ENCODE results near the gene TSPAN5.
A peak's percentile ranks its signal among the peaks of the same experiment; 100 is the strongest.
"Not testable (repeated sequence)": the region's sequence is repeated elsewhere in the genome, so short reads cannot be mapped to it uniquely, and the experiment has no call there.

TSPAN5 gene

DNA sequence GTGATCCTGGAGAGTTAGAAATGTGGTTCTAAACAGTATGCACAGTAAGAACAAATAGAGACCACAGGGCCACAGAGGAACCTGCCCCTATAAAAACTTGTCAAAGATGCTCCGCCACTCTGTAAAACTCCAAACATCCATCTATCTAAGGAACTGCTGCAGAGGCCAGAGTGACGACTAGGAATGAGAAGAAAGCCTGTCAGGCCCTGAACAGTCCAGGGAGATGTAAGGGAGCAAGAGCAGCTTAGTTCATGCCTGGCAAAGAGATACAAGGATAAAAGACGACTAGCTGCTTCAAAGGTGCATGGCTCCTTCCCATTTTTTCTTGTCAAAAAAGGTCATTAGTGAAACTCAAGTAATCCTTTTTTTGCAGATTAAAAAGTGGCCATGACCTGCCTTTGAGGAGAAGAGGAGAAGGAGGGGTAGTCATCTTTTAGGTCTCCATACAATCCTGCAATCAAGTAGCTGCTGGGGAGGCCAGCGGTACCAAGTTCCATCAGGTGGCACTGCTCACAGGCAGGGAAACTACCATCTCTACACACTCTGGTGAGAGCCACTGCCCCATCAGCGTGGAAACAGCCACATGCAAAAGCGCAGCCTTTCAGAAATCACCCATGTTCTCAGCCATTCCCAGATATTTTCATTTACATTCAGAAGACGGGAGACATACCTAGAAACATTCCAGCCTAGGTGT lies 162.1 kb downstream of the TSPAN5 start:
- no peak for DNase-seq (ENCODE audit: low read depth in 2 of 2)

GRCh38 chr4:98493296-98493695 lies 165.1 kb downstream of the TSPAN5 start:
- no peak for DNase-seq (ENCODE audit: low read depth in 2 of 2)

- peak; percentile 63 to 65 for DNase-seq (ENCODE audit: low read depth in 2 of 2)
Observed at GRCh38 chr4:98491899-98492559, 166.4 kb downstream of the TSPAN5 start.

- no peak for DNase-seq (ENCODE audit: low read depth in 2 of 2)
Observed at GRCh38 chr4:98490251-98490650, 168.2 kb downstream of the TSPAN5 start.

DNA sequence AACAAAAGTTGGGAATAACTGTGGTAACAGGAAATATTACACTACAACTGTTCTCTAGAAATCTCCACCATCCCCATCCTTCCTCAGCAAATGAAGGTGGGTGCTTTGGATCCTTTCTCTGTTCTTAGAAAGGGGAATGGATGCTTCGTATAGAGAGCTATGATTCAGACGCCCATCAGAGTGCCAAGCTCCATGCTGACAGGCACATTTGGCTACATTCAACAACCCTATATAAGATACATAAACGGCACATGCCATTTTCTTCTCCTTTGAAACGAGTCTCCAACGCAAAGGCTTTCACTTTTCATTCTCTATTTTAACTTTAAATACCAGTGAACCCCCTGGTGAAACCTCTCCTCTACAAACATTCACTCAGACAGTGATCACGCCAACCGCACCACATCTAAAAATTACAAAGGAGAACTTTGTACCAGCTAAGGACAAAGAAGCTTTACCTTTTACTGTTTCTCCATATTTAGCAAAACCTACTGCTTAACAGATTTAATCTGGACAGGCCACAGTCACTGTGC lies 172.5 kb downstream of the TSPAN5 start:
- no peak for DNase-seq (ENCODE audit: low read depth in 2 of 2)

DNA sequence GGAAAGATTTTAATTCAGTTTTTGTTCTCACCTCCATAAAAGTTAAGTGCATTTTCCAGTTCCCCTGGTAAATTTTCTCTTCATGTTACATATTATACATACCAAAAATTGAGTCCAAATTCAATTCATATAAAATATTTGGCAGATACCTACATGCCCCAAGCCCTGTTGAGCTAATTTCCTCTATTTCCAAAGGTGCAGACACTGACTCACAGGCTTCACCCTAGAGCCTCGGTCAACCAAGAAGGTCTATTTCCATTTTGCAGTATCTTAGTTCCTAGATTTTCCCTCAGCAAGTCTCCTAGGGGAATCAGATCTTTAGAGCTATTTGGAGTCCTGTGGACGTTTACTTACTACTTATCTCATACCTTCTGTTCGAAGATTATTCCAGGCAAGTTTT lies 174.4 kb downstream of the TSPAN5 start:
- DNase-seq (ENCODE audit: low read depth in 2 of 2): no peak

DNA sequence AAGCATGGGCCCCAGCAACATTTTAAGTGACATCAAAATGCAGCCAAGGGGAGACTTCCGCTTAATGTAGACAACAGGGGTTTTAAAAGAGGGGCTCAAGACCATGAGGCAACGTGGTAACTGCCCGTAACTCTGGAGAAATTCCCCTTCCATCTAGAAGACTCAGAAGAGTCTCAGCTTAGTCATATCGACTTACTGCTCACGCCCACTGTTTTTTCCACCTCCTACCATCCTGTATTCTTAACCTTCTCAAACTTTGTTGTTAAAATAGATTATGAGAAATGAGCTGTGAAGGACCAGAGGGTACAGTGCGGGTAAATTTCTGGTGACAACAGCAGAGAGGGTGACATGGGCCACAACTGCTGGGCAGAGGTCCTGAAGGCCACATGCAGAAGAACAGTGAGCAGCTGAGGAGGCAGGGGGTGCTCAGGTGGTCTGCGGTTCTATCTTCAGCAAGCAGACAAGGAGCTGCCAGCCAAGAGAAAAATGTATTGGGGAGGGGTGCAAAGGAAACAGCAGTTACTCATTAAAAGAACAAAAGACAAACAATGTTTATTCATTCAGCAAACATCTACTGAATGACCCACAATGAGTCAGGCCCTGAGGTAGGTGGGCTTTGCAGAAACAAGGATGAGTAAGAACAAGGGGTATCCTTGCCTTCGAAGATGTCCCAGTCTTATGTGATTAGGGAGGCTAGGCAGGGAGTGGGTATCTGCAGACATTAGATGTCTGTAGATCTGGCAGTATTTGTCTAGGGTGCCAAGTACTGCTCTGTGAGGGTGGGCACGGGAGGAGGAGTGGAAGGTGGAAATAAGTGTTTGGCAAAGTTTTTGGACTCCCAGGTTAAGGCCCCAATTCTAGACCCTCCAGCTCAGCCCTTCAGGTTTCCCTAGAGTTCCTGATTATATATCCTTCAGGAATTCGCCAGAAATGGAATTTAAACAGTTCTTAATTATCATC lies 175.3 kb downstream of the TSPAN5 start:
- DNase-seq (ENCODE audit: low read depth in 2 of 2): no peak

DNA sequence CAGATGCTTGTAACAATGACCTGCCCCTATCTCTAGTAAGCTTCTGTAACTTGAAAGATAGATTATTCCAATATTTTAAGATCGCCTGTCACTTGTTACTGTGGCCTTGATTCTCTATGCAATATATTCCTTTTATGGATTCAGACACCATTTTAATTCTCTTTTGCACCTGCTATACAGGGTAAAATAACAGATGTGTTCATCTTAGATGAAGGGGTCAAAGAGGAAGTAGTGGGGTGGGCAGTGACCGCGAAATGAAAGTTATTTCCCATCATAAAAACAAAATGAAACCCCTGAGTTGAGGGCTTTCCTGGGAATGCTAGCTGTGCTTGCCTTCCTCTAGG lies 175.9 kb downstream of the TSPAN5 start:
- DNase-seq (ENCODE audit: low read depth in 2 of 2): no peak

- DNase-seq (ENCODE audit: low read depth in 2 of 2): no peak
Observed at GRCh38 chr4:98481167-98481566, 177.2 kb downstream of the TSPAN5 start.

GRCh38 chr4:98480535-98480934 lies 177.9 kb downstream of the TSPAN5 start:
- no peak for DNase-seq (ENCODE audit: low read depth in 2 of 2)

GRCh38 chr4:98479590-98479989 lies 178.8 kb downstream of the TSPAN5 start:
- not testable (repeated sequence) for DNase-seq (ENCODE audit: low read depth in 2 of 2)

GRCh38 chr4:98476891-98477290 lies 181.5 kb downstream of the TSPAN5 start:
- DNase-seq (ENCODE audit: low read depth in 2 of 2): no peak

- peak; percentile 41 for DNase-seq (ENCODE audit: low read depth in 2 of 2)
Observed at GRCh38 chr4:98474408-98474844, 184.0 kb downstream of the TSPAN5 start.

DNA sequence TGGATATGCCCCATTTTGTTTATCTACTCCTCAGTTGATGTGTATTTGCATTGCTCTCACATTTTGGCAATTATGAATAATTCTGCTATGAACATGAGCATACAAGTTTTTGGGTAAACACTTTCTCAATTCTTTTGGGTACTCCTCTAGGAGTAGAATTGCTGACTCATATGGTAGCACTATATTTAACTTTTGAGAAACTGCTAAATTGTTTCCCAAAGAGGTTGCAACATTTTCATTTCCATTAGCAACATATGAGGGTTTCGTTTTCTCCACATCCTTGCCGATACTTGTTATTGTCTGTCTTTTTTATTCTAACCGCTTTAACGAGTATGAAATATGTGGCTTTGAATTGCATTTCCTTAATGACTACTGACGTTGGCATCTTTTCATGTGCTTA lies 185.4 kb downstream of the TSPAN5 start:
- no peak for DNase-seq (ENCODE audit: low read depth in 2 of 2)

- DNase-seq (ENCODE audit: low read depth in 2 of 2): no peak
Observed at GRCh38 chr4:98470831-98471230, 187.6 kb downstream of the TSPAN5 start.

DNA sequence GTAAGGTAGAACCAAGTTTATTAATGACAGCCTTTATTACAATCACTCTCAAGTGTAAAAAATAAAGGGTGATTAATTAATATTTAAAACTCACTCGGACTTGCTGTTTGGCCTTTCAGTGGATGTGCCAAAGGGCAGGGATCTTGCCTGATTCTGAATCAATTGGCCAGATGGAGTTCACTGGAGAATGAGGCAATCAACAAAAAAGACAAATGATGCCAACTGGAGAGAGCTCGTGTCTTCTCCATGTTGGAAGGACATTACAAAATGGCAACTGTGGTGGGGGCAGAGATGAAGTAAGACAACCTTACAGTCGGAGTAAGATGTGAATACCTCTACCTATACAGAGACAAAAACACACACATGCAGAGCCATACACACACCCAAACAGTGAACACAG lies 188.0 kb downstream of the TSPAN5 start:
- no peak for DNase-seq (ENCODE audit: low read depth in 2 of 2)

- no peak for DNase-seq (ENCODE audit: low read depth in 2 of 2)
Observed at GRCh38 chr4:98469771-98470170, 188.6 kb downstream of the TSPAN5 start.

DNA sequence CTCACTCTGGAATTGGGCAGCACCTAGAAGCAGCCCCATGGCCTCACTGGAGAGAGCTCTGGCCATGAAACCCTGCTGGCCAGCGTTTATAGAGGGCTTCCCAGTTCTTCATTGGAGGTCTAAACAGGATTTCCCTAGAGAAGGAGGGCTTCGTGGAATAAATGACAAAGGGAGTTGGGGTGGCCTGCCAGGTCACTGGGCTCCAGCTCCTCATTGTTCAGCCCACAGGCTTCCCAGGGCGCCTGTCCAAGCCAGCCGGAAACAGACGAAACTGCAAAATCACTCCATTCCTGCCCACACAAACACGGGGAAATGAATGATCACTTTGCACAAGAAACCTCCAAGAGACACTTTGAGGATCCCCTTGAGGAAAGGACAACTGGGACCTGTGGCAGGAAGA lies 189.7 kb downstream of the TSPAN5 start:
- DNase-seq (ENCODE audit: low read depth in 2 of 2): no peak

- peak; percentile 83 to 84 for DNase-seq (ENCODE audit: low read depth in 2 of 2)
Observed at GRCh38 chr4:98467627-98468072, 190.8 kb downstream of the TSPAN5 start.

DNA sequence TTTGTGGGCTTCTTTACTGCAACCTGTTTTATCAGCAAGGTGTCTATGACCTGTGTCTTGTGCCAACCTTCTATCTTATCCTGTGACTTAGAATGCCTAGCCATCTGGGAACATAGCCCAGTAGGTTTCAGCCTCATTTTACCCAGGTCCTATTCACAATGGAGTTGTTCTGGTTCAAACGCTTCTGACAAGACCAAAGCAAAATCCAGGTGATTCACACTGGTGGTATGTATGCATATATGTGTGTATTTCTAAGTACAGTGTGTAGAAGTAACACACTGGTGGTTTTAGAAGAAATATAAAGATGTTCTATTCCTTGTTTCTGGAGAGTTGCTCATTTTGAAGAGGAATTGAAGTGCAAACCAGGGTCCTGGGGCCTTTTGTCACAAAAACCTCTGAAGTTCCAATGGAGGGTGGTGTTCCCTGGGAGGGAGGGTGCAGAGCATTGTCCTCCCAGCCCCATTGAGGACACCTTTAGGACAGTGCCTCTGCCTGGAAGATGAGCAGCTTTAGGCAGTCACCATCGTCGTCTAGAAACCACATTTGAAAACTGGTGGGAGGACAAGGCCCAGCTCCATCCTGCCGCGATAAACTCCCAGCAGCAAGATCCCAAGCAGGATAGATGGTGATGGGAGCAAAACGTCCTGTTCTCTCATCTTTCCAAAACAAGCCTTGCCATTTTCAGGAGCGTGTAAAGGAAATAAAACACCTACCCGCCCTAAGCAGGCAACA lies 191.4 kb downstream of the TSPAN5 start:
- DNase-seq (ENCODE audit: low read depth in 2 of 2): no peak

DNA sequence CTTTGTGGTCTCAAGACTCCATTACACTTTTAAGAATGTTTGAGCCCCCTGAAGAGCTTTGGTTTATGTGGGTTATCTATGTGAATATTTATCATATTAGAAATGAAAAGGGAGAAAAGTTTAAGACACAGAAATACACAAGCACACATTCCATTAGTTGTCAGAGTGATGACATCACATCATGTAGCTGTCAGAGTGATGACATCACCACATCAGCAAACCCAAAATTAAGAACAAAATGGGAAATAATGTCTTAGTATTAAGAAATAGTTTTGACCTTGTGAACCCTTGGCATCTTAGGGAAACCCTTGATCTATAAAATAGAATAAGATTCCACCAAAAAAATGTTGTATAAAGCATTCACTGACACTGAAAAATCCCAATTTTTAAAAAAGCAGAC lies 195.9 kb downstream of the TSPAN5 start:
- no peak for DNase-seq (ENCODE audit: low read depth in 2 of 2)

All from fibroblast of skin of left quadriceps (primary cell).